ENCODE results near the gene NTN3.
A peak's percentile ranks its signal among the peaks of the same experiment; 100 is the strongest.
"Not testable (repeated sequence)": the region's sequence is repeated elsewhere in the genome, so short reads cannot be mapped to it uniquely, and the experiment has no call there.

Gene NTN3

GRCh38 chr16:2466667-2467527 lies 4.2 kb upstream of the NTN3 start:
- no peak for DNase-seq

- DNase-seq: peak; percentile 73
Measured at GRCh38 chr16:2467528-2468232, 3.4 kb upstream of the NTN3 start.

- peak; percentile 56 for DNase-seq
Measured at GRCh38 chr16:2468233-2468724, 2.8 kb upstream of the NTN3 start.

- DNase-seq: peak; percentile 45
Measured at GRCh38 chr16:2468725-2469398, 2.2 kb upstream of the NTN3 start.

GRCh38 chr16:2469399-2470233 lies 1.5 kb upstream of the NTN3 start:
- DNase-seq: no peak

GRCh38 chr16:2470234-2470601 lies 879 bp upstream of the NTN3 start:
- no peak for DNase-seq

- peak; percentile 50 for DNase-seq
Measured at GRCh38 chr16:2470603-2471015, 488 bp upstream of the NTN3 start.

GRCh38 chr16:2471653-2472487 lies 773 bp downstream of the NTN3 start:
- no peak for DNase-seq

- DNase-seq: no peak
Measured at GRCh38 chr16:2472488-2472864, 1.4 kb downstream of the NTN3 start.

- DNase-seq: no peak
Measured at GRCh38 chr16:2472885-2473445, 1.9 kb downstream of the NTN3 start.

GRCh38 chr16:2473446-2473926 lies 2.4 kb downstream of the NTN3 start:
- DNase-seq: peak; percentile 52

GRCh38 chr16:2473999-2474876 lies 3.1 kb downstream of the NTN3 start:
- DNase-seq: peak; percentile 84

- DNase-seq: peak; percentile 94
Measured at GRCh38 chr16:2474877-2475412, 3.8 kb downstream of the NTN3 start, which contains the start of gene TBC1D24. Gene TBC1D24, plus strand, starts transcription at chr16:2475127. Its CDS starts 21,022 bp downstream, at chr16:2496149.

- DNase-seq: peak; percentile 65
Measured at GRCh38 chr16:2475413-2476344, 4.6 kb downstream of the NTN3 start.

GRCh38 chr16:2476345-2476720 lies 5.2 kb downstream of the NTN3 start:
- DNase-seq: no peak

- no peak for DNase-seq
Measured at GRCh38 chr16:2476741-2477140, 5.6 kb downstream of the NTN3 start.

- no peak for DNase-seq
Measured at GRCh38 chr16:2477327-2477726, 6.2 kb downstream of the NTN3 start.

- no peak for DNase-seq
Measured at GRCh38 chr16:2478279-2478678, 7.2 kb downstream of the NTN3 start.

- DNase-seq: not testable (repeated sequence)
Measured at GRCh38 chr16:2479996-2480395, 8.9 kb downstream of the NTN3 start.
